ENCODE data around the gene KDELR3. TPM values are rescaled to one million over a fixed set of nuclear protein-coding genes. Genes with fewer than 3 reads are reported as not detected.

KDELR3 gene
- total RNA-seq, 1 experiment from 2014 or later: 6.4 TPM

DNA sequence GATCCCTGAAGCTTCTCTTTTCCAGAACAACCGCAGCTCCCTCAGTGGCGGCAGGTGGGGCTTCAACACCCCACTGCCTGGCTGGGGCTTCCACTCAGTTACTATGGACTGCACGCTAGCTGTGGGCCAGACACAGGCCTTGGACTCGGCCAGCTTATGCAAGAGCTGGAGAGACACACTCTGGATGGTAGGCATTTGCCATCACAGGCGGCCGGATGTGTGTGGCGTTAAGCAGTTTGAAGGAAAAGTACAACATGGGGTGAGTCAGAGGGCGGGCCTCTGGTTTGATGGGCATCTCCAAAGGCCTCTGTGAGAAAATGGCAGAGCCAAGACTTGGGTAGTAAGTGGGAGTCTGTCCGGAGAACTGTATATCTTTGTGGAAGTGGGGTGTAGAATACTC is 30.5 kb upstream of the KDELR3 start:
- Mint-ChIP-seq H3K36me3 (ENCODE audit: insufficient read depth, unreplicated experiment) (no peaks in the 10 kb centered on the region), H3K27me3 (ENCODE audit: insufficient read depth, unreplicated experiment) (peaks cover 34% of the 10 kb centered on the region), H3K4me1 (ENCODE audit: insufficient read depth, unreplicated experiment) (no peaks in the 10 kb centered on the region), H3K27ac (ENCODE audit: low read depth, unreplicated experiment) (no peak overlapping the region), H3K9me3 (ENCODE audit: unreplicated experiment) (no peaks in the 10 kb centered on the region), H3K4me3 (ENCODE audit: unreplicated experiment) (no peak overlapping the region)
- peak; percentile 22 for DNase-seq (ENCODE audit: unreplicated experiment)
- POLR2A ChIA-PET: no interaction called here
- CTCF ChIA-PET: interaction anchor here (0.5 kb wide), 1 partner anchor 10 kb away, joined by 4 read pairs; no protein-coding TSS in a partner anchor
- BruUV-seq (replicated peaks): no TSS peak
- TF ChIP-seq CTCF (IDR thresholded peaks at IDR 0.05; ENCODE audit: unreplicated experiment): no peak
- intact Hi-C loops (cut with micrococcal nuclease): no loop called here

- no peak overlapping the region for H3K27ac Mint-ChIP-seq (ENCODE audit: low read depth, unreplicated experiment)
- BruUV-seq (replicated peaks): no TSS peak
- CTCF ChIA-PET: interaction anchor here (0.6 kb wide), 1 partner anchor 328 kb away, joined by 3 read pairs; no protein-coding TSS in a partner anchor
- H3K4me3 Mint-ChIP-seq (ENCODE audit: unreplicated experiment): no peak overlapping the region
- no peaks in the 10 kb centered on the region for H3K36me3 Mint-ChIP-seq (ENCODE audit: insufficient read depth, unreplicated experiment)
- no peaks in the 10 kb centered on the region for H3K9me3 Mint-ChIP-seq (ENCODE audit: unreplicated experiment)
- H3K27me3 Mint-ChIP-seq (ENCODE audit: insufficient read depth, unreplicated experiment): peaks cover 51% of the 10 kb centered on the region
- POLR2A ChIA-PET: interaction anchor here (1.5 kb wide), 1 partner anchor 10 kb away, joined by 5 read pairs; no protein-coding TSS in a partner anchor
- intact Hi-C loops (cut with micrococcal nuclease): no loop called here
- no peaks in the 10 kb centered on the region for H3K4me1 Mint-ChIP-seq (ENCODE audit: insufficient read depth, unreplicated experiment)
- no peak for DNase-seq (ENCODE audit: unreplicated experiment)
- no peak for TF ChIP-seq CTCF (IDR thresholded peaks at IDR 0.05; ENCODE audit: unreplicated experiment)
Observed at GRCh38 chr22:38440747-38441350, 27.0 kb upstream of the KDELR3 start.

DNA sequence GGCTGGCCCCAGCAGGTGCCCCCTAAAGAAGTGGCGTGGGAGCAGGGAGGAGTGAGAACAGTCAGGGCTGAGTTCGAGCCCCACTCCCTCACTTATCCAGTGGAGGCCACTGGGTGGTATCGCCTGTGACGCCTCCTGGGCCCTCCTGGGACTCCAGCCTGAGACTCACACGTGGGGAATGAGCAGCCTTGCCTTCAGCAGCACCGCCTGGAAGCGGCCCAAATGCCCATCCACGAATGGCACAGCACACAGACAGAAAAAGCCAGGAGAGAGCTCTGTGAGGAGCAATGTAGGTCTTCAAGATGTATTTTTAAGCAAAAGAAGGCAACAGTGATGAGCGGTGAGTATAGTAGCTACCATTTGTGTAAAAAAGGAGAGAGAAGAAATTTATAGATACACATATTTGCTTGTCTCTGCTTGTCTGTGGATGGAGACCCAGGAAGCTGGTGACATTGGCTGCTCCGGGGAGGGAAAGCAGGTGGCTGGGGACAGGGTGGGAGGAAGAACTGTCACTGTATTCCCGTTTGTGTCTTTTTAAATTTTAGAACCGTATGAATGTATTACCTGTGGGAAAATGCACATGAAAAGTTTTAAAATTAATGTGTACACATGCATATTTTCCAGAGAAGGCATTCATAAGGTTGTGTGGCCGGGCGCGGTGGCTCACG is 26.1 kb upstream of the KDELR3 start:
- ChIA-PET POLR2A (interaction anchor here (1.5 kb wide), 1 partner anchor 9 kb away, joined by 5 read pairs; no protein-coding TSS in a partner anchor), CTCF (no interaction called here)
- no peak for TF ChIP-seq CTCF (IDR thresholded peaks at IDR 0.05; ENCODE audit: unreplicated experiment)
- DNase-seq (ENCODE audit: unreplicated experiment): no peak
- Mint-ChIP-seq H3K4me3 (ENCODE audit: unreplicated experiment) (no peak overlapping the region), H3K27me3 (ENCODE audit: insufficient read depth, unreplicated experiment) (peaks cover 51% of the 10 kb centered on the region), H3K27ac (ENCODE audit: low read depth, unreplicated experiment) (no peak overlapping the region), H3K9me3 (ENCODE audit: unreplicated experiment) (no peaks in the 10 kb centered on the region), H3K4me1 (ENCODE audit: insufficient read depth, unreplicated experiment) (no peaks in the 10 kb centered on the region), H3K36me3 (ENCODE audit: insufficient read depth, unreplicated experiment) (no peaks in the 10 kb centered on the region)
- no TSS peak for BruUV-seq (replicated peaks)
- intact Hi-C loops (cut with micrococcal nuclease): no loop called here

DNA sequence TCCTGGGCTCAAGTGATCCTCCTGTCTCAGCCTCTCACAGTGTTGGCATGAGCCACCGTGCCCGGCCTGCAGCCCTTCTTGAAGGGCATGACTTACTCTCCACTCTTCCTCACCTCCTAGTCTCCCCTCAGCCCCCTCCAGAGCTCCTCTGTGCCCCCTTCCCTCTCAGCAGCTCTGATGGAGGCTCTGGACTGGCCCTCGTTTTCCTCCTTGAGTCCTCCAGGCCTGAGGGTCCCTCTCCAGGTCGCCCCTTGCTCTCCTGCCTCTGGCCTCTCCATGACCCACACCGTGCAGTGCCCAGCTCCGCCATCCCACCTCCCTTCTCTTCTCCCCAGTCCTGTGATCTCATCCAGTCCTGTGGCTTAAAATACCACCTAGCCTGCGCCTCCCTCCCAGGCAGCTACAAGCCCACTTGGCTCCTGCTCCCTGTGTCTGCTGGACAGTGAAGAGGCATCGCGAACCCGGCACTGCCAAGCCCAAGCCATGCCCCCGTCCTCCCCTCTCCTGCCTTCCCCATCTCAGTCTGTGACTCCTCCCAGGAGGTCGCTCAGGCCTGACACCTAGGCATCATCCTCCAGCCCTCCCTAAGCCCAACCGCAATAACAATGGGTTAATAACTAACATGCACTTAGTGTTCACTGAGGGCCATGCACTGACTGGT is 24.8 kb upstream of the KDELR3 start:
- CTCF ChIA-PET: no interaction called here
- intact Hi-C loops (cut with micrococcal nuclease): no loop called here
- no peak for TF ChIP-seq CTCF (IDR thresholded peaks at IDR 0.05; ENCODE audit: unreplicated experiment)

More for the DNA sequence above, 24.8 kb upstream of the KDELR3 start:
- peaks cover 51% of the 10 kb centered on the region for H3K27me3 Mint-ChIP-seq (ENCODE audit: insufficient read depth, unreplicated experiment)
- H3K36me3 Mint-ChIP-seq (ENCODE audit: insufficient read depth, unreplicated experiment): no peaks in the 10 kb centered on the region
- no peaks in the 10 kb centered on the region for H3K9me3 Mint-ChIP-seq (ENCODE audit: unreplicated experiment)
- no peaks in the 10 kb centered on the region for H3K4me1 Mint-ChIP-seq (ENCODE audit: insufficient read depth, unreplicated experiment)
- POLR2A ChIA-PET: no interaction called here
- H3K27ac Mint-ChIP-seq (ENCODE audit: low read depth, unreplicated experiment): no peak overlapping the region
- BruUV-seq (replicated peaks): no TSS peak
- H3K4me3 Mint-ChIP-seq (ENCODE audit: unreplicated experiment): no peak overlapping the region
- no peak for DNase-seq (ENCODE audit: unreplicated experiment)
